GM12878 (cell line): ENCODE results near the gene ATP1A1.

Source experiments
- ATF7 ChIP-seq: fragments of 450-650 bp; IDR thresholded peaks from 2 replicates; pipeline ENCODE4 v1.6.1; 2016; ENCODE audit warnings: low read depth, mild to moderate bottlenecking
- ESRRA ChIP-seq: IDR thresholded peaks from 2 replicates; pipeline ENCODE4 v1.6.1; 2012; ENCODE audit warnings: mild to moderate bottlenecking, low read length, improper control_type of control experiment
- FOXM1 ChIP-seq: IDR thresholded peaks from 2 replicates; pipeline ENCODE4 v1.6.1; 2012; ENCODE audit warnings: low read depth, mild to moderate bottlenecking, inconsistent platforms, low read length, moderate library complexity
- HDAC2 ChIP-seq: fragments of 200-600 bp; sonication (generic); IDR thresholded peaks from 2 replicates; pipeline ENCODE4 v1.6.1; 2017
- KDM1A ChIP-seq: fragments of 200-600 bp; sonication (generic); IDR thresholded peaks from 2 replicates; pipeline ENCODE4 v1.6.1; 2016; ENCODE audit warnings: borderline replicate concordance
- NR2C2 ChIP-seq: IDR thresholded peaks from 2 replicates; pipeline ENCODE4 v1.6.1; 2011; ENCODE audit warnings: borderline replicate concordance, low read depth; ENCODE audit not compliant: control insufficient read depth, insufficient read length
- POLR2A ChIP-seq: IDR thresholded peaks from 2 replicates; pipeline ENCODE4 v1.6.1; 2011; ENCODE audit warnings: low read depth, mild to moderate bottlenecking, low read length
- TAF1 ChIP-seq: IDR thresholded peaks from 2 replicates; pipeline ENCODE4 v1.6.1; 2011; ENCODE audit warnings: mild to moderate bottlenecking, low read depth, low read length, borderline replicate concordance
- TF ChIP-seq, protein P1 (sequence below), 3 experiments: IDR thresholded peaks in 2 of 3; conservative IDR thresholded peaks in 1 of 3; 2 replicates each; pipeline ENCODE4 v1.5.1; 2011; ENCODE audit warnings: low read depth in 3 of 3, low read length in 3 of 3, mild to moderate bottlenecking in 3 of 3, control low read depth in 2 of 3, moderate library complexity in 2 of 3, inconsistent platforms in 1 of 3, mixed read lengths in 1 of 3; ENCODE audit not compliant: control insufficient read depth in 2 of 3, insufficient read depth in 1 of 3; ENCODE audit errors: extremely low read depth in 1 of 3
- TF ChIP-seq, protein P2 (sequence below): IDR thresholded peaks from 2 replicates; pipeline ENCODE4 v1.6.1; 2012; ENCODE audit warnings: low read depth, low read length, improper control_type of control experiment
- TF ChIP-seq, protein P3 (sequence below): IDR thresholded peaks from 2 replicates; pipeline ENCODE4 v1.6.1; 2012; ENCODE audit warnings: mild to moderate bottlenecking, low read depth, low read length
- TF ChIP-seq, protein P4 (sequence below): IDR thresholded peaks from 2 replicates; pipeline ENCODE4 v1.6.1; 2012; ENCODE audit warnings: improper control_type of control experiment, low read depth, low read length; ENCODE audit not compliant: insufficient replicate concordance
- TF ChIP-seq, protein P5 (sequence below): fragments of 450-650 bp; IDR thresholded peaks from 2 replicates; pipeline ENCODE4 v1.6.1; 2016; ENCODE audit warnings: mild to moderate bottlenecking, moderate library complexity, borderline replicate concordance
- TF ChIP-seq, protein P6 (sequence below): fragments of 450-650 bp; formaldehyde crosslinking; IDR thresholded peaks from 2 replicates; pipeline ENCODE4 v1.5.0; 2022; ENCODE audit warnings: mild to moderate bottlenecking, missing genetic modification characterization

DNA sequence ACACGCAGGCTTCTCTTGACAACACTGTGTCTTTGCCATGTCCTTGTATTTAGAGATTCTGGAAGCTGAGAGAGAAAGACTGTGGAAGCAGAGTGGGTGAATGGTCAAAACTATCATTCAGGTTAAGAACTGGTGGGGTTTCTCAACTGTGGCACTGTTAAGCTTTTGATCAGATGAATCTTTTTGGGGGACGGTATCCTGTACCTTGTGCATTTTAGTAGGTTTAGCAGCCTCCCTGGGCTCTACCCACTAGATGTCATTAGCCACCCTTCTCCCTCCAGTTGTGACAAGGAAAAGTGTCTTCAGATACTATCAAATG is 39.4 kb downstream of the ATP1A1 start:
- TF ChIP-seq, protein P1, sequence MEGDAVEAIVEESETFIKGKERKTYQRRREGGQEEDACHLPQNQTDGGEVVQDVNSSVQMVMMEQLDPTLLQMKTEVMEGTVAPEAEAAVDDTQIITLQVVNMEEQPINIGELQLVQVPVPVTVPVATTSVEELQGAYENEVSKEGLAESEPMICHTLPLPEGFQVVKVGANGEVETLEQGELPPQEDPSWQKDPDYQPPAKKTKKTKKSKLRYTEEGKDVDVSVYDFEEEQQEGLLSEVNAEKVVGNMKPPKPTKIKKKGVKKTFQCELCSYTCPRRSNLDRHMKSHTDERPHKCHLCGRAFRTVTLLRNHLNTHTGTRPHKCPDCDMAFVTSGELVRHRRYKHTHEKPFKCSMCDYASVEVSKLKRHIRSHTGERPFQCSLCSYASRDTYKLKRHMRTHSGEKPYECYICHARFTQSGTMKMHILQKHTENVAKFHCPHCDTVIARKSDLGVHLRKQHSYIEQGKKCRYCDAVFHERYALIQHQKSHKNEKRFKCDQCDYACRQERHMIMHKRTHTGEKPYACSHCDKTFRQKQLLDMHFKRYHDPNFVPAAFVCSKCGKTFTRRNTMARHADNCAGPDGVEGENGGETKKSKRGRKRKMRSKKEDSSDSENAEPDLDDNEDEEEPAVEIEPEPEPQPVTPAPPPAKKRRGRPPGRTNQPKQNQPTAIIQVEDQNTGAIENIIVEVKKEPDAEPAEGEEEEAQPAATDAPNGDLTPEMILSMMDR (IDR thresholded peaks at IDR 0.05 in 2 of 3, conservative IDR thresholded peaks at IDR 0.05 in 1 of 3; ENCODE audit: control insufficient read depth in 2 of 3, extremely low read depth in 1 of 3, insufficient read depth in 1 of 3, low read depth in 3 of 3, low read length in 3 of 3), result no peak
- TF ChIP-seq, protein P2, sequence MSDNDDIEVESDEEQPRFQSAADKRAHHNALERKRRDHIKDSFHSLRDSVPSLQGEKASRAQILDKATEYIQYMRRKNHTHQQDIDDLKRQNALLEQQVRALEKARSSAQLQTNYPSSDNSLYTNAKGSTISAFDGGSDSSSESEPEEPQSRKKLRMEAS, result no peak
- TF ChIP-seq NR2C2 (no peak), ESRRA (no peak), TAF1 (no peak), HDAC2 (no peak), POLR2A (no peak), FOXM1 (no peak), ATF7 (no peak), KDM1A (no peak)
- TF ChIP-seq, protein P3, sequence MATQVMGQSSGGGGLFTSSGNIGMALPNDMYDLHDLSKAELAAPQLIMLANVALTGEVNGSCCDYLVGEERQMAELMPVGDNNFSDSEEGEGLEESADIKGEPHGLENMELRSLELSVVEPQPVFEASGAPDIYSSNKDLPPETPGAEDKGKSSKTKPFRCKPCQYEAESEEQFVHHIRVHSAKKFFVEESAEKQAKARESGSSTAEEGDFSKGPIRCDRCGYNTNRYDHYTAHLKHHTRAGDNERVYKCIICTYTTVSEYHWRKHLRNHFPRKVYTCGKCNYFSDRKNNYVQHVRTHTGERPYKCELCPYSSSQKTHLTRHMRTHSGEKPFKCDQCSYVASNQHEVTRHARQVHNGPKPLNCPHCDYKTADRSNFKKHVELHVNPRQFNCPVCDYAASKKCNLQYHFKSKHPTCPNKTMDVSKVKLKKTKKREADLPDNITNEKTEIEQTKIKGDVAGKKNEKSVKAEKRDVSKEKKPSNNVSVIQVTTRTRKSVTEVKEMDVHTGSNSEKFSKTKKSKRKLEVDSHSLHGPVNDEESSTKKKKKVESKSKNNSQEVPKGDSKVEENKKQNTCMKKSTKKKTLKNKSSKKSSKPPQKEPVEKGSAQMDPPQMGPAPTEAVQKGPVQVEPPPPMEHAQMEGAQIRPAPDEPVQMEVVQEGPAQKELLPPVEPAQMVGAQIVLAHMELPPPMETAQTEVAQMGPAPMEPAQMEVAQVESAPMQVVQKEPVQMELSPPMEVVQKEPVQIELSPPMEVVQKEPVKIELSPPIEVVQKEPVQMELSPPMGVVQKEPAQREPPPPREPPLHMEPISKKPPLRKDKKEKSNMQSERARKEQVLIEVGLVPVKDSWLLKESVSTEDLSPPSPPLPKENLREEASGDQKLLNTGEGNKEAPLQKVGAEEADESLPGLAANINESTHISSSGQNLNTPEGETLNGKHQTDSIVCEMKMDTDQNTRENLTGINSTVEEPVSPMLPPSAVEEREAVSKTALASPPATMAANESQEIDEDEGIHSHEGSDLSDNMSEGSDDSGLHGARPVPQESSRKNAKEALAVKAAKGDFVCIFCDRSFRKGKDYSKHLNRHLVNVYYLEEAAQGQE, result no peak
- TF ChIP-seq, protein P4, sequence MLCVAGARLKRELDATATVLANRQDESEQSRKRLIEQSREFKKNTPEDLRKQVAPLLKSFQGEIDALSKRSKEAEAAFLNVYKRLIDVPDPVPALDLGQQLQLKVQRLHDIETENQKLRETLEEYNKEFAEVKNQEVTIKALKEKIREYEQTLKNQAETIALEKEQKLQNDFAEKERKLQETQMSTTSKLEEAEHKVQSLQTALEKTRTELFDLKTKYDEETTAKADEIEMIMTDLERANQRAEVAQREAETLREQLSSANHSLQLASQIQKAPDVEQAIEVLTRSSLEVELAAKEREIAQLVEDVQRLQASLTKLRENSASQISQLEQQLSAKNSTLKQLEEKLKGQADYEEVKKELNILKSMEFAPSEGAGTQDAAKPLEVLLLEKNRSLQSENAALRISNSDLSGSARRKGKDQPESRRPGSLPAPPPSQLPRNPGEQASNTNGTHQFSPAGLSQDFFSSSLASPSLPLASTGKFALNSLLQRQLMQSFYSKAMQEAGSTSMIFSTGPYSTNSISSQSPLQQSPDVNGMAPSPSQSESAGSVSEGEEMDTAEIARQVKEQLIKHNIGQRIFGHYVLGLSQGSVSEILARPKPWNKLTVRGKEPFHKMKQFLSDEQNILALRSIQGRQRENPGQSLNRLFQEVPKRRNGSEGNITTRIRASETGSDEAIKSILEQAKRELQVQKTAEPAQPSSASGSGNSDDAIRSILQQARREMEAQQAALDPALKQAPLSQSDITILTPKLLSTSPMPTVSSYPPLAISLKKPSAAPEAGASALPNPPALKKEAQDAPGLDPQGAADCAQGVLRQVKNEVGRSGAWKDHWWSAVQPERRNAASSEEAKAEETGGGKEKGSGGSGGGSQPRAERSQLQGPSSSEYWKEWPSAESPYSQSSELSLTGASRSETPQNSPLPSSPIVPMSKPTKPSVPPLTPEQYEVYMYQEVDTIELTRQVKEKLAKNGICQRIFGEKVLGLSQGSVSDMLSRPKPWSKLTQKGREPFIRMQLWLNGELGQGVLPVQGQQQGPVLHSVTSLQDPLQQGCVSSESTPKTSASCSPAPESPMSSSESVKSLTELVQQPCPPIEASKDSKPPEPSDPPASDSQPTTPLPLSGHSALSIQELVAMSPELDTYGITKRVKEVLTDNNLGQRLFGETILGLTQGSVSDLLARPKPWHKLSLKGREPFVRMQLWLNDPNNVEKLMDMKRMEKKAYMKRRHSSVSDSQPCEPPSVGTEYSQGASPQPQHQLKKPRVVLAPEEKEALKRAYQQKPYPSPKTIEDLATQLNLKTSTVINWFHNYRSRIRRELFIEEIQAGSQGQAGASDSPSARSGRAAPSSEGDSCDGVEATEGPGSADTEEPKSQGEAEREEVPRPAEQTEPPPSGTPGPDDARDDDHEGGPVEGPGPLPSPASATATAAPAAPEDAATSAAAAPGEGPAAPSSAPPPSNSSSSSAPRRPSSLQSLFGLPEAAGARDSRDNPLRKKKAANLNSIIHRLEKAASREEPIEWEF, result no peak
- TF ChIP-seq, protein P5, sequence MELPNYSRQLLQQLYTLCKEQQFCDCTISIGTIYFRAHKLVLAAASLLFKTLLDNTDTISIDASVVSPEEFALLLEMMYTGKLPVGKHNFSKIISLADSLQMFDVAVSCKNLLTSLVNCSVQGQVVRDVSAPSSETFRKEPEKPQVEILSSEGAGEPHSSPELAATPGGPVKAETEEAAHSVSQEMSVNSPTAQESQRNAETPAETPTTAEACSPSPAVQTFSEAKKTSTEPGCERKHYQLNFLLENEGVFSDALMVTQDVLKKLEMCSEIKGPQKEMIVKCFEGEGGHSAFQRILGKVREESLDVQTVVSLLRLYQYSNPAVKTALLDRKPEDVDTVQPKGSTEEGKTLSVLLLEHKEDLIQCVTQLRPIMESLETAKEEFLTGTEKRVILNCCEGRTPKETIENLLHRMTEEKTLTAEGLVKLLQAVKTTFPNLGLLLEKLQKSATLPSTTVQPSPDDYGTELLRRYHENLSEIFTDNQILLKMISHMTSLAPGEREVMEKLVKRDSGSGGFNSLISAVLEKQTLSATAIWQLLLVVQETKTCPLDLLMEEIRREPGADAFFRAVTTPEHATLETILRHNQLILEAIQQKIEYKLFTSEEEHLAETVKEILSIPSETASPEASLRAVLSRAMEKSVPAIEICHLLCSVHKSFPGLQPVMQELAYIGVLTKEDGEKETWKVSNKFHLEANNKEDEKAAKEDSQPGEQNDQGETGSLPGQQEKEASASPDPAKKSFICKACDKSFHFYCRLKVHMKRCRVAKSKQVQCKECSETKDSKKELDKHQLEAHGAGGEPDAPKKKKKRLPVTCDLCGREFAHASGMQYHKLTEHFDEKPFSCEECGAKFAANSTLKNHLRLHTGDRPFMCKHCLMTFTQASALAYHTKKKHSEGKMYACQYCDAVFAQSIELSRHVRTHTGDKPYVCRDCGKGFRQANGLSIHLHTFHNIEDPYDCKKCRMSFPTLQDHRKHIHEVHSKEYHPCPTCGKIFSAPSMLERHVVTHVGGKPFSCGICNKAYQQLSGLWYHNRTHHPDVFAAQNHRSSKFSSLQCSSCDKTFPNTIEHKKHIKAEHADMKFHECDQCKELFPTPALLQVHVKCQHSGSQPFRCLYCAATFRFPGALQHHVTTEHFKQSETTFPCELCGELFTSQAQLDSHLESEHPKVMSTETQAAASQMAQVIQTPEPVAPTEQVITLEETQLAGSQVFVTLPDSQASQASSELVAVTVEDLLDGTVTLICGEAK, result no peak
- TF ChIP-seq, protein P6, sequence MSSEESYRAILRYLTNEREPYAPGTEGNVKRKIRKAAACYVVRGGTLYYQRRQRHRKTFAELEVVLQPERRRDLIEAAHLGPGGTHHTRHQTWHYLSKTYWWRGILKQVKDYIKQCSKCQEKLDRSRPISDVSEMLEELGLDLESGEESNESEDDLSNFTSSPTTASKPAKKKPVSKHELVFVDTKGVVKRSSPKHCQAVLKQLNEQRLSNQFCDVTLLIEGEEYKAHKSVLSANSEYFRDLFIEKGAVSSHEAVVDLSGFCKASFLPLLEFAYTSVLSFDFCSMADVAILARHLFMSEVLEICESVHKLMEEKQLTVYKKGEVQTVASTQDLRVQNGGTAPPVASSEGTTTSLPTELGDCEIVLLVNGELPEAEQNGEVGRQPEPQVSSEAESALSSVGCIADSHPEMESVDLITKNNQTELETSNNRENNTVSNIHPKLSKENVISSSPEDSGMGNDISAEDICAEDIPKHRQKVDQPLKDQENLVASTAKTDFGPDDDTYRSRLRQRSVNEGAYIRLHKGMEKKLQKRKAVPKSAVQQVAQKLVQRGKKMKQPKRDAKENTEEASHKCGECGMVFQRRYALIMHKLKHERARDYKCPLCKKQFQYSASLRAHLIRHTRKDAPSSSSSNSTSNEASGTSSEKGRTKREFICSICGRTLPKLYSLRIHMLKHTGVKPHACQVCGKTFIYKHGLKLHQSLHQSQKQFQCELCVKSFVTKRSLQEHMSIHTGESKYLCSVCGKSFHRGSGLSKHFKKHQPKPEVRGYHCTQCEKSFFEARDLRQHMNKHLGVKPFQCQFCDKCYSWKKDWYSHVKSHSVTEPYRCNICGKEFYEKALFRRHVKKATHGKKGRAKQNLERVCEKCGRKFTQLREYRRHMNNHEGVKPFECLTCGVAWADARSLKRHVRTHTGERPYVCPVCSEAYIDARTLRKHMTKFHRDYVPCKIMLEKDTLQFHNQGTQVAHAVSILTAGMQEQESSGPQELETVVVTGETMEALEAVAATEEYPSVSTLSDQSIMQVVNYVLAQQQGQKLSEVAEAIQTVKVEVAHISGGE (CRISPR knock-in tag), result no peak
